D721Med (cell line): Measurements from ENCODE around the gene CD22.

Experiments used
- DNase-seq: peaks from one replicate; pipeline ENCODE4 v3.0.0; 2011; ENCODE audit warnings: low spot score; ENCODE audit not compliant: insufficient read length
- FAIRE-seq: peaks from 2 replicates; lab custom pipeline; 2011; peaks lifted over from hg19 to GRCh38; lab: Jason Lieb, UNC
- TF ChIP-seq, protein P1 (sequence below): IDR thresholded peaks from 2 replicates; pipeline ENCODE4 v1.5.1; 2012; ENCODE audit warnings: mild to moderate bottlenecking, control low read depth; ENCODE audit not compliant: insufficient read depth; ENCODE audit errors: missing control alignments

Gene CD22

DNA sequence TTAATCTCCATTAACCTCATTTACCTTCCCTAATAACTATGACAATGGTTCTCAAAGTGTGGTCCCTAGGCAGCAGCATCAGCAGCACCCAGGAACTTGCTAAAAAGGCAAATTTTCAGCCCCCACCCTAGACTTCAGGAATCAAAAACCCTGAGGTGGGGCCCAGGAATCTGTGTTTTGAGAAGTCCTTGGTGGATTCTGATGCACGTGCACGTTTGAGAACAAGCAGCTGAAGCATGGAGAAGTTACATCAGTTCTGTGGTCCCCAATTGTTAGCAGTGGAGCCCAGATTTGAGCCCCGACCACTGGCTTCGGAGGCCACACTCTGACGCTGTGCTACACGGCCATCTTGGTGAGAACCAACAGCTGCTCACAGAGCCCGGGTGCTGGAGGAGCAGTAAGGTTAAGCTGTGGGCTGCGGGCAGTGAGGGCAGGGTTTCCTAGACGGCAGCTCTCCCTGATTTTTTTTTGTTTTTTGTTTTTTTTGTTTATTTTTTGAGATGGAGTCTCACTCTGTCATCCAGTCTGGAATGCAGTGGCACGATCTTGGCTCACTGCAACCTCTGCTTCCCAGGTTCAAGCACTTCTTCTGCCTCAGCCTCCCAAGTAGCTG is 14.0 kb upstream of the CD22 start:
- no peak for FAIRE-seq
- DNase-seq: no peak
- TF ChIP-seq, protein P1, sequence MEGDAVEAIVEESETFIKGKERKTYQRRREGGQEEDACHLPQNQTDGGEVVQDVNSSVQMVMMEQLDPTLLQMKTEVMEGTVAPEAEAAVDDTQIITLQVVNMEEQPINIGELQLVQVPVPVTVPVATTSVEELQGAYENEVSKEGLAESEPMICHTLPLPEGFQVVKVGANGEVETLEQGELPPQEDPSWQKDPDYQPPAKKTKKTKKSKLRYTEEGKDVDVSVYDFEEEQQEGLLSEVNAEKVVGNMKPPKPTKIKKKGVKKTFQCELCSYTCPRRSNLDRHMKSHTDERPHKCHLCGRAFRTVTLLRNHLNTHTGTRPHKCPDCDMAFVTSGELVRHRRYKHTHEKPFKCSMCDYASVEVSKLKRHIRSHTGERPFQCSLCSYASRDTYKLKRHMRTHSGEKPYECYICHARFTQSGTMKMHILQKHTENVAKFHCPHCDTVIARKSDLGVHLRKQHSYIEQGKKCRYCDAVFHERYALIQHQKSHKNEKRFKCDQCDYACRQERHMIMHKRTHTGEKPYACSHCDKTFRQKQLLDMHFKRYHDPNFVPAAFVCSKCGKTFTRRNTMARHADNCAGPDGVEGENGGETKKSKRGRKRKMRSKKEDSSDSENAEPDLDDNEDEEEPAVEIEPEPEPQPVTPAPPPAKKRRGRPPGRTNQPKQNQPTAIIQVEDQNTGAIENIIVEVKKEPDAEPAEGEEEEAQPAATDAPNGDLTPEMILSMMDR: no peak

DNA sequence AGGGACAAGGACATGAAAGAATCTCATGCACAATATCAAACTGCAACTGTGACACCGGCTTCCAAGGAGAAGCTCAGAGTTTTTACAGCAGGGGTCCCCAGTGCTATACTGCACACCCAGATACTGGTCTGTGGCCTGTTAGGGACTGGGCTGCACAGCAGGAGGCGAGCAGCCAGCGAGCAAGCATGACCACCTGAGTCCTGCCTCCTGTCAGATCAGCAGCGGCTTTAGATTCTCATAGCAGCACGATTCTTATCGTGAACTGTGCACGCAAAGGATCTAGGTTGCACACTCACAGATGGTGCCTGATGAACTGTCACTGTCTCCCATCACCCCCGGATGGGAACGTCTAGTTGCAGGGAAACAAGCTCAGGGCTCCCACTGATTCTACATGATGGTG is 13.1 kb upstream of the CD22 start:
- FAIRE-seq (no peak), DNase-seq (no peak)
- TF ChIP-seq, protein P1: no peak

DNA sequence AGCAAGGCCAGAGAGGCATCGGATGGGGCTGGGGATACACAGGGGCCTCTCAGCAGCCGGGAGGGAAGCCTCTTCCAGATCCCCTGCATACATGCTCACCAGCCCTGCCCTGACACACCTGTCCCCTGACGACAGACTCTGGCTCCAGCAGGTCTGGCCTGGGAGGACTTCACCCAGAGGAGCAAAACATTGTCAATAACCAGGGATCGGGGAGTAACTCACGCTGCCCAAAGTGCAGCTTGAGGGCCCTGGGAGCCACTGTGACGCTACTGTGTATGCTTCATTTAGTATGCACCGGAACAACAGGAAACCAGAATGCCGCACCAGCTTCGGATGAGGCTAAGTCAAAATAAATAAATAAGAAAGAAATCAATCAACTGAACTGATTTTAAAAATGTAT is 12.4 kb upstream of the CD22 start:
- FAIRE-seq (no peak), DNase-seq (no peak)
- TF ChIP-seq, protein P1: no peak

DNA sequence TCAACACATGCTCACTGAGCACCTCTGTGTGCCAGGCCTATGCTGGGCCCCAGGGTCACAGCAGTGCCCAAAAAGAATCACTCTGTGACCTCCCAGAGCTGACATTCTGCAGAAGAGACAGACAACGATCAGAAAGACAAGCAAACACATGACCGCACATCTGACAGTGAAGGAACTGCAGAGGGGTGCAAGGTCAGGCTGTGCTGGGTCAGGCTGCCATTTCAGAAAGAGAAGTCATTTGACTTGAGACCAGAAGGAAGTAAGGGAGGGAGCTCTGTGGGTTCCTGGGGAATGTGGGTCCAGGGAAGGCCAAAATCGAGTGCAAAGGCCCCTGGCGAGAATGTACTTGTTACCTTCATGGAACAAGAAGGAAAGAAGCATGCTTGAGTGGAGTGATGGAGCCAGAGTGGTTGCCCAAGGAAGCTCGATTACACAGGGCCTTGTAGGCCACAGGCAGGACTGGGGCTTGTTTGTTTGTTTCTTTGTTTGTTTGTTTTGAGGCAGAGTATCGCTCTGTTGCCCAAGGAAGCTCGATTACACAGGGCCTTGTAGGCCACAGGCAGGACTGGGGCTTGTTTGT is 11.4 kb upstream of the CD22 start:
- no peak for DNase-seq
- TF ChIP-seq, protein P1: no peak
- FAIRE-seq: no peak

DNA sequence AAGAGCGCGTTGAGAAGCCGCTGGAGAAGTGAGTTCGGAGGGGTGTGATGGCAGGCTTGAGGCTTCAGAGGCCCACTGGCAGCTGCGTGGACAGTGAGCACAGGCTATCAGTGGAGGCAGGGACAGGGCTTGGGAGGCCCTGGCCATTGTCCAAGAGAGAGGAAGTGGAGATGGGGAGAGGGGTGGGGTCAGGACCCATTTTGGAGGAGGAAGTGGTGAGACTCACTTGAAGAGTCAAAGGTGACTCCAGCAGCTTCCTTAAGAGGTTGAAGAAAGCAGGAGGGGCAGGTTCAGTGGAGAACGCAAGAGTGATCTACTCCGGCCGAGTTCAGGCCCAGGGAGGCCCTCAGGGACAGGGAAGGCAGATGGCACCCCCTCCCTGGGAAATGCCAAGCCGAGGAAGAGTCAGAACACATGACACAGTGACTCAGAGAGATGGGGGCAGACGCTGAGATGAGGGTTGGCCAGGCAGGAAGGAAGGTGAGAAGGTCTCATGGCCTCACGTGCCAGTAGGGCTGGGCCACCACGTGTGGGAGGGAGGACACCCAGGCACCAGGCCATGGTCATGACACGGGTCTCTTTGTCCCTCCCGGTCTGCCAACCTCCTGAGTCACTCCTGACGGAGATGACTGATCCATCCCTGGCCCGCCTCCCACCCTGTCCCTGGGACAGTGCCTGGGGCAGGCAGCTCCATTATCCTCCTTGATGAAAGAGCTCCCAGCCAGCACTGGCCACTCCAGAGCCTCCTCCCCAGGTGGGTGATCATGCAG is 10.1 kb upstream of the CD22 start:
- no peak for DNase-seq
- no peak for FAIRE-seq
- TF ChIP-seq, protein P1: no peak

DNA sequence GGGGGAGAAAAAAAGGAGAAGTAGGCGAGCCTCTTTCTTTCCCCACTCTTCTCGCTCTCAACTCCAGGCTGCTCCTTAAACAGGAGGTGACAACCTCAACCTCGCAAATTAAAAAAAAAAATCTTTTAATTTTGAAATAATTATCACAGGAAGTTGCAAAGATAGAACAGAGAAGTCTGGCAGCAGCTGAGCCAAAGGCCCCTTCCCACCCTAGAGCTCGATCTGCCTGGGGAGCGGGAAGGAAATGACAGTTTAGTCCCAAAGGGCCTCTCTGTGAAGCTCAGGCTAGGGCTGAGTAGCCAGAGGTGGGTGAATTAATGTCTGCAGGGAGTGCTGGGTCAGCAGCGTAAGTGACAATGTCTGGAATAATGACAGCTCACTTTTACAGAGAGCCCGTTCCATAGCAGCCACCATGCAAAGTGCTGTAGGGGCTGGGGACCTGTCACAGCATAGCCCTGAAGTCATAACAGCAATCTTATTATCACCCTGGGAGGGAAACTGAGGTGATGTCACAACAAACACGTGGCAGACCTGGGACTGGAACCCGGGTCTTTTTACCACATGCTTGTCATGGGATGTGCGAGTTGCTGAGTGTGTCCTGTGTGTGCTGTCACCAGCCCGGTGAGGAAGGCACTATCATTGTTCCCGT is 8.8 kb upstream of the CD22 start:
- FAIRE-seq: no peak
- TF ChIP-seq, protein P1: no peak
- no peak for DNase-seq
